PC-9 (cell line): Measurements from ENCODE around the gene HERC2.

Source experiments
- EZH2 ChIP-seq: fragments of 200-600 bp; sonication (generic); IDR thresholded peaks from 2 replicates; pipeline ENCODE4 v1.8.0; 2017; ENCODE audit warnings: antibody characterized with exemption, low read depth
- TF ChIP-seq, protein P1 (sequence below): fragments of 200-600 bp; sonication (generic); conservative IDR thresholded peaks from 2 replicates; pipeline ENCODE4 v1.6.1; 2017; ENCODE audit warnings: mixed run types, antibody characterized with exemption, mild to moderate bottlenecking, moderate library complexity

DNA sequence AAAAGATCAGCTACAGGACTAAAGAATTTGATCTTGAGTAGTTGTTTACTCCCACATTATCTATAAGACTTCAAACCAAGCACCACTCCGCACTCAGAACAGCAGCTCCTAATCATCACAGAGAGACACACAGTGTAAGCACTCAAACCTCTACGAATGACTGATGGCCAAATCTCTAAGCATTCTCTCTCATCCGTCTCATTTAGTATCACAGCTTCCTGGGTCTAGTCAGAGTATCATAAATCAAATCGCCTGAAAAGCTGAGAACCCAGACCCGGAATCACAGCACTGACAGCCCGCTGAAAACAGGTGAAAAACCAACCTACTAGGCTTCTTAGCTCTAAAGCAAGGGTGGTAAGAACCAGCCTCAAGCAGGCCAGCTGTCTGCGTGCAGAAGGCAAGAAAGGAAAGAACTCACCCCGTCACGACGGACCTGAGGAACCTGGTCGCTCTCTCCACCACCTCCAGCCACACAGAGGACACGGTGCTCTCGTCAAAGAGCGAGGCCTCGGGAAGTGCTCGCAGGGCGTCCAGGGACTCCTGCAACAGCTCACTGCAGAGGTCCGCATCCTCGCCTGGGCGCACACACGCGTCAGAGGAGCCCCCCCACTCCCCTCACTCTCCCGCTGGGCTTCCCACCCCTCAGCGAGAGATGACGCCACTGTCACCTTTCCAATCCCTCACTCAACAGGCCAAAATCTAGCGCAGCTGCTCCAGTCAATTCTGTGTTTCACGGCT is 47.9 kb downstream of the HERC2 start:
- TF ChIP-seq, protein P1, sequence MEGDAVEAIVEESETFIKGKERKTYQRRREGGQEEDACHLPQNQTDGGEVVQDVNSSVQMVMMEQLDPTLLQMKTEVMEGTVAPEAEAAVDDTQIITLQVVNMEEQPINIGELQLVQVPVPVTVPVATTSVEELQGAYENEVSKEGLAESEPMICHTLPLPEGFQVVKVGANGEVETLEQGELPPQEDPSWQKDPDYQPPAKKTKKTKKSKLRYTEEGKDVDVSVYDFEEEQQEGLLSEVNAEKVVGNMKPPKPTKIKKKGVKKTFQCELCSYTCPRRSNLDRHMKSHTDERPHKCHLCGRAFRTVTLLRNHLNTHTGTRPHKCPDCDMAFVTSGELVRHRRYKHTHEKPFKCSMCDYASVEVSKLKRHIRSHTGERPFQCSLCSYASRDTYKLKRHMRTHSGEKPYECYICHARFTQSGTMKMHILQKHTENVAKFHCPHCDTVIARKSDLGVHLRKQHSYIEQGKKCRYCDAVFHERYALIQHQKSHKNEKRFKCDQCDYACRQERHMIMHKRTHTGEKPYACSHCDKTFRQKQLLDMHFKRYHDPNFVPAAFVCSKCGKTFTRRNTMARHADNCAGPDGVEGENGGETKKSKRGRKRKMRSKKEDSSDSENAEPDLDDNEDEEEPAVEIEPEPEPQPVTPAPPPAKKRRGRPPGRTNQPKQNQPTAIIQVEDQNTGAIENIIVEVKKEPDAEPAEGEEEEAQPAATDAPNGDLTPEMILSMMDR, result no peak
- TF ChIP-seq EZH2, result no peak
